GM21390 (cell line): ENCODE data around the gene NUDT9.
"Not testable (repeated sequence)": the region's sequence is repeated elsewhere in the genome, so short reads cannot be mapped to it uniquely, and the experiment has no call there.

Source experiments
- ATAC-seq: cut with Tn5 transposase; IDR thresholded peaks from one replicate; pipeline ENCODE4 v1.9.1; 2021; ENCODE audit not compliant: unreplicated experiment

The NUDT9 gene

GRCh38 chr4:87458913-87459312 lies 36.5 kb downstream of the NUDT9 start:
- no peak for ATAC-seq

- ATAC-seq: no peak
Observed at GRCh38 chr4:87461281-87461700, 38.9 kb downstream of the NUDT9 start.

GRCh38 chr4:87462102-87462501 lies 39.7 kb downstream of the NUDT9 start:
- ATAC-seq: no peak

- ATAC-seq: peak; percentile 70
Observed at GRCh38 chr4:87465739-87466366, 43.5 kb downstream of the NUDT9 start.

- ATAC-seq: no peak
Observed at GRCh38 chr4:87469390-87469789, 47.0 kb downstream of the NUDT9 start.

- no peak for ATAC-seq
Observed at GRCh38 chr4:87476934-87477333, 54.6 kb downstream of the NUDT9 start.

- ATAC-seq: no peak
Observed at GRCh38 chr4:87478732-87479250, 56.4 kb downstream of the NUDT9 start.

- ATAC-seq: no peak
Observed at GRCh38 chr4:87481377-87481776, 59.0 kb downstream of the NUDT9 start.

GRCh38 chr4:87483247-87483646 lies 60.9 kb downstream of the NUDT9 start:
- not testable (repeated sequence) for ATAC-seq

GRCh38 chr4:87488666-87489065 lies 66.3 kb downstream of the NUDT9 start:
- not testable (repeated sequence) for ATAC-seq

GRCh38 chr4:87489678-87490077 lies 67.3 kb downstream of the NUDT9 start:
- ATAC-seq: no peak

GRCh38 chr4:87490664-87491369 lies 68.4 kb downstream of the NUDT9 start:
- no peak for ATAC-seq

- ATAC-seq: no peak
Observed at GRCh38 chr4:87491436-87491835, 69.1 kb downstream of the NUDT9 start.

GRCh38 chr4:87491851-87492250 lies 69.5 kb downstream of the NUDT9 start:
- ATAC-seq: not testable (repeated sequence)

GRCh38 chr4:87493115-87493514 lies 70.7 kb downstream of the NUDT9 start:
- no peak for ATAC-seq

- no peak for ATAC-seq
Observed at GRCh38 chr4:87497159-87497558, 74.8 kb downstream of the NUDT9 start.

GRCh38 chr4:87497578-87497977 lies 75.2 kb downstream of the NUDT9 start:
- no peak for ATAC-seq

GRCh38 chr4:87498446-87498900 lies 76.1 kb downstream of the NUDT9 start:
- peak; percentile 62 for ATAC-seq

GRCh38 chr4:87499403-87500091 lies 77.2 kb downstream of the NUDT9 start:
- peak; percentile 77 for ATAC-seq

- ATAC-seq: peak; percentile 49
Observed at GRCh38 chr4:87500092-87500462, 77.7 kb downstream of the NUDT9 start.

- no peak for ATAC-seq
Observed at GRCh38 chr4:87502580-87503238, 80.3 kb downstream of the NUDT9 start.
